Esophagus muscularis mucosa (tissue), 4 donors: ENCODE measurements around the gene DENND1B. TPM values are rescaled to one million over a fixed set of nuclear protein-coding genes. Genes with fewer than 3 reads are reported as not detected.

Experiments
- DNase-seq: peaks from one replicate; pipeline ENCODE4 v3.0.0-alpha.2; 2017; ENCODE audit errors: extremely low spot score
- H3K27ac ChIP-seq, 4 donors: fragments of 200-600 bp; sonication (generic); replicated peaks in 1 of 4; 1 replicate in 3 of 4; 2 replicates in 1 of 4; pipeline ENCODE4 v1.5.1; 2016 to 2019; ENCODE audit warnings: mild to moderate bottlenecking in 1 of 4
- H3K27me3 ChIP-seq, 4 donors: fragments of 200-600 bp; sonication (generic); one replicate each; pipeline versions ENCODE4 v1.5.1 to v1.6.0; 2016 to 2019
- H3K36me3 ChIP-seq, 4 donors: fragments of 200-600 bp; sonication (generic); one replicate each; pipeline ENCODE4 v1.5.1; 2016 to 2019
- H3K4me1 ChIP-seq, 4 donors: fragments of 200-600 bp; sonication (generic); one replicate each; pipeline ENCODE4 v1.5.1; 2016 to 2019
- H3K4me3 ChIP-seq, 4 donors: fragments of 200-600 bp; sonication (generic); 1 replicate in 2 of 4; 2 replicates in 2 of 4; pipeline ENCODE4 v1.5.1; 2016 to 2019; ENCODE audit warnings: mild to moderate bottlenecking in 4 of 4, moderate library complexity in 1 of 4
- H3K9me3 ChIP-seq, 4 donors: fragments of 200-600 bp; sonication (generic); 1 replicate in 3 of 4; 2 replicates in 1 of 4; pipeline ENCODE4 v1.5.1; 2016 to 2019
- CTCF ChIP-seq, 3 experiments: fragments of 200-600 bp in 2 of 3; fragments of 450-650 bp in 1 of 3; sonication (generic) in 2 of 3; IDR thresholded peaks; one replicate each; pipeline ENCODE4 v1.5.1; 2017 to 2019; ENCODE audit warnings: antibody characterized with exemption in 3 of 3, mild to moderate bottlenecking in 2 of 3, moderate library complexity in 1 of 3
- EP300 ChIP-seq: sonication (generic); formaldehyde crosslinking; IDR thresholded peaks from one replicate; pipeline ENCODE4 v1.6.1; 2017; ENCODE audit warnings: antibody characterized with exemption
- POLR2A ChIP-seq: fragments of 450-650 bp; IDR thresholded peaks from one replicate; pipeline ENCODE4 v1.6.1; 2017; ENCODE audit warnings: antibody characterized with exemption, moderate library complexity, mild to moderate bottlenecking, low read depth
- POLR2AphosphoS5 ChIP-seq, 2 donors: sonication (generic); formaldehyde crosslinking; IDR thresholded peaks; one replicate each; pipeline ENCODE4 v1.6.1; 2017; ENCODE audit warnings: antibody characterized with exemption in 2 of 2
- WGBS: methylation state at CpG from one replicate; pipeline ENCODE4 v1.1.5; 2018; 5-methylcytosine and 5-hydroxymethylcytosine counted together
- intact Hi-C: fragments of 100-400 bp; cut with DNase I; formaldehyde crosslinking; loops from one replicate; pipeline ENCODE4 v1.15.1; 2023
- total RNA-seq, 4 donors: library from RNA; depleted of rRNA; stranded (reverse); fragments of >200 nt; gene quantifications; one replicate each; pipeline versions ENCODE4 v1.1.0 to v1.2.1, GENCODE V29; 2016

The DENND1B gene
- total RNA-seq, 4 donors from 2014 or later, result 6.4 to 11.3 (median 9.1) TPM

GRCh38 chr1:197622371-197622770, 152.9 kb downstream of the DENND1B start:
- TF ChIP-seq POLR2AphosphoS5 (IDR thresholded peaks at IDR 0.05) (no peak), EP300 (no peak), POLR2A (no peak), CTCF (IDR thresholded peaks at IDR 0.05) (no peak)
- H3K36me3 ChIP-seq, result no peaks in the 10 kb centered on the region
- WGBS, result 90% methylated on average over 1 of the region's 1 CpG
- H3K4me1 ChIP-seq, result peaks cover 0 to 5% (median 0%) of the 10 kb centered on the region in 4 donors
- intact Hi-C loops, result no loop called here
- H3K27ac ChIP-seq, result no peak overlapping the region
- H3K4me3 ChIP-seq, result no peak overlapping the region
- H3K27me3 ChIP-seq, result no peaks in the 10 kb centered on the region
- no peak for DNase-seq
- H3K9me3 ChIP-seq, result no peaks in the 10 kb centered on the region

GRCh38 chr1:197621761-197622160, 153.5 kb downstream of the DENND1B start:
- no peak for DNase-seq
- no peak for TF ChIP-seq CTCF (IDR thresholded peaks at IDR 0.05)
- TF ChIP-seq EP300, result no peak
- no peak for TF ChIP-seq POLR2A
- no peak for TF ChIP-seq POLR2AphosphoS5 (IDR thresholded peaks at IDR 0.05)
- intact Hi-C loops, result no loop called here

GRCh38 chr1:197620714-197621163, 154.5 kb downstream of the DENND1B start:
- Histone ChIP-seq H3K27me3 (no peaks in the 10 kb centered on the region), H3K27ac (no peak overlapping the region), H3K9me3 (no peaks in the 10 kb centered on the region), H3K4me1 (peaks cover 0 to 5% (median 0%) of the 10 kb centered on the region in 4 donors), H3K4me3 (no peak overlapping the region), H3K36me3 (peaks cover 0 to 9% (median 0%) of the 10 kb centered on the region in 4 donors)
- 82% methylated on average over 5 of the region's 5 CpGs for WGBS
- DNase-seq, result no peak
- no peak for TF ChIP-seq EP300
- no peak for TF ChIP-seq CTCF (IDR thresholded peaks at IDR 0.05)
- TF ChIP-seq POLR2AphosphoS5 (IDR thresholded peaks at IDR 0.05), result no peak
- TF ChIP-seq POLR2A, result no peak
- intact Hi-C loops, result no loop called here

More at GRCh38 chr1:197621761-197622160, 153.5 kb downstream of the DENND1B start:
- no peaks in the 10 kb centered on the region for H3K9me3 ChIP-seq
- H3K36me3 ChIP-seq, result peaks cover 0 to 5% (median 0%) of the 10 kb centered on the region in 4 donors
- H3K4me3 ChIP-seq, result no peak overlapping the region
- no peak overlapping the region for H3K27ac ChIP-seq
- H3K4me1 ChIP-seq, result peaks cover 0 to 5% (median 0%) of the 10 kb centered on the region in 4 donors
- H3K27me3 ChIP-seq, result no peaks in the 10 kb centered on the region

- H3K27ac ChIP-seq, result no peak overlapping the region
- no peak for DNase-seq
- no peaks in the 10 kb centered on the region for H3K9me3 ChIP-seq
- intact Hi-C loops, result loop anchor here (5.0 kb wide), 2 partner anchors 253 to 303 kb away; no protein-coding TSS in a partner anchor
- peaks cover 0 to 9% (median 0%) of the 10 kb centered on the region in 4 donors for H3K36me3 ChIP-seq
- H3K4me3 ChIP-seq, result no peak overlapping the region
- TF ChIP-seq CTCF (IDR thresholded peaks at IDR 0.05) (peak in 1 of 3 experiments; percentile 41), EP300 (no peak)
- no peaks in the 10 kb centered on the region for H3K27me3 ChIP-seq
- WGBS, result 40% methylated on average over 2 of the region's 2 CpGs
- peaks cover 0 to 5% (median 0%) of the 10 kb centered on the region in 4 donors for H3K4me1 ChIP-seq
Observed at GRCh38 chr1:197619008-197619640, 156.2 kb downstream of the DENND1B start.
